ENCODE data around the gene ADAMTS6.

- TF ChIP-seq CTCF (IDR thresholded peaks at IDR 0.05) = no peak
- no peak for TF ChIP-seq ZFX (IDR thresholded peaks at IDR 0.05; ENCODE audit: borderline replicate concordance)
These were observed 295.0 kb downstream of the ADAMTS6 start for GRCh38 chr5:65186646-65187227.

Data from 22Rv1 (cell line).